HepG2 (cell line): ENCODE results near the gene STAT6. TPM values are rescaled to one million over a fixed set of nuclear protein-coding genes. Genes with fewer than 3 reads are reported as not detected.

Source experiments
- ARNT ChIP-seq: fragments of 450-650 bp; IDR thresholded peaks from 2 replicates; pipeline ENCODE4 v1.6.1; 2017
- GATA4 ChIP-seq: sonication (generic); IDR thresholded peaks from 2 replicates; pipeline ENCODE4 v1.6.1; 2016; ENCODE audit warnings: antibody characterized with exemption, low read depth, borderline replicate concordance
- ISX ChIP-seq: sonication (generic); formaldehyde crosslinking; conservative IDR thresholded peaks from 2 replicates; pipeline ENCODE4 v1.5.0; 2020; ENCODE audit warnings: missing genetic modification reagents
- MZF1 ChIP-seq: sonication (generic); formaldehyde crosslinking; IDR thresholded peaks from 2 replicates; pipeline ENCODE4 v1.8.1; 2023; ENCODE audit warnings: mild to moderate bottlenecking, missing genetic modification reagents, borderline replicate concordance
- NR2F6 ChIP-seq, 2 experiments: IDR thresholded peaks; 2 replicates each; pipeline ENCODE4 v1.6.1; 2016; ENCODE audit warnings: antibody characterized with exemption in 1 of 2, mild to moderate bottlenecking in 1 of 2
- ONECUT2 ChIP-seq: sonication (generic); formaldehyde crosslinking; IDR thresholded peaks from 2 replicates; pipeline ENCODE4 v1.4.0; 2020; ENCODE audit warnings: missing genetic modification reagents
- RORA ChIP-seq: sonication (generic); formaldehyde crosslinking; IDR thresholded peaks from 2 replicates; pipeline ENCODE4 v1.5.0; 2020; ENCODE audit warnings: mild to moderate bottlenecking, missing genetic modification reagents, moderate library complexity
- TBX2 ChIP-seq: sonication (generic); formaldehyde crosslinking; IDR thresholded peaks from 2 replicates; pipeline ENCODE4 v1.5.0; 2020; ENCODE audit warnings: missing genetic modification reagents, mild to moderate bottlenecking, borderline replicate concordance
- TEF ChIP-seq: sonication (generic); formaldehyde crosslinking; IDR thresholded peaks from 2 replicates; pipeline ENCODE4 v1.5.0; 2020; ENCODE audit warnings: missing genetic modification reagents
- ZBTB26 ChIP-seq: IDR thresholded peaks from 2 replicates; pipeline ENCODE4 v1.6.1; 2016; ENCODE audit warnings: missing compliant biosample characterization, missing genetic modification reagents, borderline replicate concordance
- ZBTB44 ChIP-seq: sonication (generic); formaldehyde crosslinking; IDR thresholded peaks from 2 replicates; pipeline ENCODE4 v1.4.0; 2020; ENCODE audit warnings: missing genetic modification reagents
- ZFX ChIP-seq: sonication (generic); formaldehyde crosslinking; IDR thresholded peaks from 2 replicates; pipeline ENCODE4 v1.4.0; 2020; ENCODE audit warnings: mild to moderate bottlenecking, low read depth, missing genetic modification reagents, moderate library complexity
- ZFY ChIP-seq: sonication (generic); formaldehyde crosslinking; IDR thresholded peaks from 2 replicates; pipeline ENCODE4 v1.4.0; 2020; ENCODE audit warnings: missing genetic modification reagents
- ZNF343 ChIP-seq: sonication (generic); formaldehyde crosslinking; IDR thresholded peaks from 2 replicates; pipeline ENCODE4 v1.4.0; 2020; ENCODE audit warnings: mild to moderate bottlenecking, missing genetic modification reagents
- ZNF407 ChIP-seq: sonication (generic); formaldehyde crosslinking; IDR thresholded peaks from one replicate; pipeline ENCODE4 v1.5.1; 2020; ENCODE audit warnings: mild to moderate bottlenecking, missing genetic modification reagents; ENCODE audit errors: not compliant biosample characterization
- polyA plus RNA-seq, 8 experiments: library from polyadenylated mRNA; depleted of rRNA in 3 of 8; stranded (reverse) in 7 of 8; unstranded in 1 of 8; fragments of >200 nt; fragmentation: Illumina TruSeq in 4 of 8; extraction: Trizol in 4 of 8; gene quantifications; 2 replicates each; pipeline versions ENCODE4 v1.2.1 to v1.2.3, GENCODE V29; 2011 to 2016; ENCODE audit warnings: low read depth in 4 of 8, missing spikeins in 1 of 8, mixed read lengths in 1 of 8; ENCODE audit not compliant: insufficient read depth in 1 of 8
- total RNA-seq, 5 experiments: library from RNA; depleted of rRNA; stranded (reverse); fragments of >200 nt; fragmentation: Illumina TruSeq; extraction: Trizol; gene quantifications; 2 replicates each; pipeline ENCODE4 v1.2.3, GENCODE V29; 2016; ENCODE audit warnings: low read depth in 1 of 5
- TF ChIP-seq, protein P1 (sequence below): sonication (generic); formaldehyde crosslinking; IDR thresholded peaks from 2 replicates; pipeline ENCODE4 v1.4.0; 2020; ENCODE audit warnings: missing genetic modification reagents

Gene STAT6
- total and polyA plus RNA-seq, 2 of the 13 experiments (the other 11 are each of a cell fraction or from before 2014, with no cell fraction given), result 28.0 to 62.2 TPM

- TF ChIP-seq ZNF407 (CRISPR knock-in tag) (no peak), ONECUT2 (no peak), TBX2 (peak; percentile 5; the same call in 1 of the 2 replicates), MZF1 (CRISPR knock-in tag) (no peak), ZFY (CRISPR knock-in tag) (no peak; the same call in 1 of the 2 replicates), TEF (no peak), NR2F6 (IDR thresholded peaks at IDR 0.05) (no peak), NR2F6 (CRISPR knock-in tag; IDR thresholded peaks at IDR 0.05) (no peak), ISX (CRISPR knock-in tag) (no peak), ZBTB26 (CRISPR knock-in tag) (peak; percentile 20; the same call in 1 of the 2 replicates), ZBTB44 (CRISPR knock-in tag) (no peak), GATA4 (0 out of 2 replicates have a peak, but pooled peaks have one; percentile 58), ARNT (no peak), ZFX (CRISPR knock-in tag) (peak; percentile 51), ZNF343 (no peak), RORA (no peak)
- TF ChIP-seq, protein P1, sequence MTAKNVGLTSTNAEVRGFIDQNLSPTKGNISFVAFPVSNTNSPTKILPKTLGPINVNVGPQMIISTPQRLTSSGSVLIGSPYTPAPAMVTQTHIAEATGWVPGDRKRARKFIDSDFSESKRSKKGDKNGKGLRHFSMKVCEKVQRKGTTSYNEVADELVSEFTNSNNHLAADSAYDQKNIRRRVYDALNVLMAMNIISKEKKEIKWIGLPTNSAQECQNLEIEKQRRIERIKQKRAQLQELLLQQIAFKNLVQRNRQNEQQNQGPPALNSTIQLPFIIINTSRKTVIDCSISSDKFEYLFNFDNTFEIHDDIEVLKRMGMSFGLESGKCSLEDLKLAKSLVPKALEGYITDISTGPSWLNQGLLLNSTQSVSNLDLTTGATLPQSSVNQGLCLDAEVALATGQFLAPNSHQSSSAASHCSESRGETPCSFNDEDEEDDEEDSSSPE (CRISPR knock-in tag), result no peak
Measured at GRCh38 chr12:57127726-57128518, 16.8 kb upstream of the STAT6 start, which contains the start of gene LRP1 (continued).
